Fibroblast of skin of abdomen (primary cell): Measurements from ENCODE around the gene ATPAF1.

ENCODE experiments used
- DNase-seq: peaks from one replicate; pipeline ENCODE4 v3.0.0-alpha.2; 2013

The ATPAF1 gene

DNA sequence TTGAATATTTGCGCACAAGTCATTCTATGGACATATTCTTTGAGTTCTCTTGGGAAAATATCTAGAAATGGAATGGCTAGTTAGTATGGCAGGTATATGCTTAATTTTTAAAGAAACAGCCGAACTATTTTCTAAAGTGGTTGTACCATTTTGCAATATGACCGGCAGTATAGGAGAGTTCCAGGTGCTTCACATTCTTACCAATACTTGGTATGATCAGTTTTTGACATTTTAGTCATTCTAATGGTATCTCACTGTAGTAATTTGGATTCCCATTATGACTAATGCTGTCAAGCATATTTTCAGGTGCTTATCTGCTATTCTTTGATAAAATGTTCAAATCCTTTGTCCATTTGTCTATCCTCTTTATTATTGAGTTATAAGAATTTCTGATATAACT lies 20.6 kb downstream of the ATPAF1 start:
- no peak for DNase-seq

DNA sequence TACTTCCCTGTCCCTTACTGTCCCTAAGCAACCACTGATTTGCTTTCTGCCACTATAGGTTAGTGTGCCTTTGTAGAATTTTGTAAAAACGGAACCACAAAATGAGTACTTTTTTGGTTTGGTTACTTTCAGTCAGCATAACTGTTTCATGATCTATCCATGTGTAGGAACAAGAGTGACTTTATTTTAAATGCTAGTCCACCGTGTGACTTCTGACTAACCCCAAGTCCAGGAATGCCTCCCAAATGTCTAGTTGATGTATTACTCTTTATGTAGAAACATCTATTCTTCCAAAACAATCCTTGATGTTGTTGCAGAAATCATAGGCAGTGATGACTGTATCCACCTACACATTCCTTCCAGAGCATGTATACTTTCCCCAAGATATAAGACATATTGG lies 21.3 kb downstream of the ATPAF1 start:
- peak; percentile 21 for DNase-seq

DNA sequence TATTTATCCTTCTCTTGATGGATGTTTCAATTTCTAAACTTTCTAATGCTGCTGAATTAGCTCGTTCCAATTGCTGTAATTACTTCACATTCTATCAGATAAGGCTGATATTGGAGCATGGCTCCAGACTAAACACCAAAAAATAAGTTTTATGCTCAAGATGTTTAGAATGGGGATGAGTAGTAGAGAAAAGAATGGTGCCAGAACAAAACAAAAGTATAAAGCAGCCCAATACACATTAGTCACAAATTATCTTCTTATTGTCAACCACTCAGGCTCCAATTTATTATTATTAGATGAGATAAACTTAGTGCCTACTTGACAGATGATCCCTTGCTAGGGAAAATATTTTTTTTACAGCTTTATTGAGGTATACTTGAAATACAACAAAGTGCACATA lies 21.8 kb downstream of the ATPAF1 start:
- DNase-seq, result no peak

DNA sequence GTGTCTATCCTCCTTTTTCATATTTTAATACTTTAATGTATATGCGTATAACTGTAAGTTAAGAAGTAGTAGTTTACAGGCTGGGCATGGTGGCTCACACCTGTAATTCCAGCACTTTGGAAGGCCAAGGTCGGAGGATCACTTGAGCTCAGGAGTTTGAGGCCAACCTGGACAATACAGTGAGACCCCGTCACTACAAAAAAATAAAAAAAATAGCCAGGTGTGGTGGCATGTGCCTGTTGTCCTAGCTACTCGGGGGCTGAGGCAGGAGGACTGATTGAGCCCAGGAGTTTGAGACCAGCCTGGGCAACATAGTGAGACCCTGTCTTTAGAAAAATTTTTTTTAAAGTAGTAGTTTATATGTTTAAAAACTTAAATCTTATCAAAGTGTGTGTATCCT lies 22.3 kb downstream of the ATPAF1 start:
- DNase-seq, result no peak

DNA sequence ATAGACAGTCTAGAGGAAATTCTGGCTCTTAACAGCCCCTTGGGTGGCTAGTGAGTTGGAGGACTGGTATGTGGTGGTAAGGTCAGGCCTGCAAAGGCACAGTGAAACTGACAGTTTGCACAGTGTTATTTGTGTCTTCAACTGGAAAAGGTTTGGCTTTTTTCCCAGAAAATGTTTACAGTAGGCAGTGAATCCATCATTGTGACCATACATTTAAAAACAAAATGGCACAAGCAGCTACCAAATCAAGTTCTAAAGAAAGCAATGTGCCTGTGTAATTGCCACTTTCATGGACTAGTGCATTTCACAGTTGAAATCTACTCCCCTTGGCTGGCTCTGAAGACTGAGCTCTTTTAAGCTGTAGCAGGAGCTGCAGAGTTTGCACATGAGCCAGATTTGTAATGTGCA lies 24.8 kb downstream of the ATPAF1 start:
- DNase-seq, result peak; percentile 89

DNA sequence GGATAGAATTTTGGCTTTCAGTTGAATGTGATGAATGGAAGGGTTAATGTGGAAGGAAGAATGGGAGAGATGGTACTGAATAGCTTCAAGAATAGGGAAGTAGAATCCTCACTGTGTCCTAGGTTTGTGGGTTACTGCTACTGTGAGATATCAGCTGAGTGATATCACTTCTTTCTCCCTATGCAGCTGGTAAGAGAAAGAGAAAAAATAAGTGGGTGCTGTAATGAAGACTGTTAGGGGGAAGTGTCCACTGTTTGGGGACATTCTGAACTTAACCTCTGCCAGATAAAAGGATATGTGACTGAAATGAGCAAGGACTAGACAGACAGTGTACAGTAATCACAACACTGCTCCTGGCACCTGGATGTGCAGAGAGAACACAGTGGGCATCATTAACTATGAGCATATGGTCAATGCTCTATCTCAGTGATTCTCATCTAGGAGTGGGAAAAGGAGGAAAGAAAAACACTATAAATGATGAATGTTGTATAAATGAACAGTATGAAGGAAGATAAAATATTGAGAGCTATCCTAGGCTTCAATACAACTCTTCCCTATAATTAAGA lies 26.0 kb downstream of the ATPAF1 start:
- no peak for DNase-seq

DNA sequence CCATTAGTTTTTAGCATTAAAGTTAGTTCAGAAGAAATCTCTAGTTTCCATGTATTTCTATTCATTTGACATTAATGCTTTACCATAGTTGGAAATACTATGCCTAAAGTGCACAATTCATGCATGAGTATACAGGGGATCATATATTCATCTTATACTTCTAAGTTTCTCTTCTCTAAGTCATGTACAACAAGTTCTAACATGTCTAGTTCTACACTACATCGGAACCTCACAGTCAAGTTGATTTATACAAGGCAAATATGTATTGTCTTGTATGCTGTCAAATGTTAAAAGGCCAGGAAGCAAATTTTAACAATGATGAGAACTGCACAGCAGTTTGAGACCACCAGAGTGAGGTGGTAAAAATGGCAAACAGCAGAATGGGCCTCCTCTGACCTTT lies 28.6 kb downstream of the ATPAF1 start:
- DNase-seq, result no peak

DNA sequence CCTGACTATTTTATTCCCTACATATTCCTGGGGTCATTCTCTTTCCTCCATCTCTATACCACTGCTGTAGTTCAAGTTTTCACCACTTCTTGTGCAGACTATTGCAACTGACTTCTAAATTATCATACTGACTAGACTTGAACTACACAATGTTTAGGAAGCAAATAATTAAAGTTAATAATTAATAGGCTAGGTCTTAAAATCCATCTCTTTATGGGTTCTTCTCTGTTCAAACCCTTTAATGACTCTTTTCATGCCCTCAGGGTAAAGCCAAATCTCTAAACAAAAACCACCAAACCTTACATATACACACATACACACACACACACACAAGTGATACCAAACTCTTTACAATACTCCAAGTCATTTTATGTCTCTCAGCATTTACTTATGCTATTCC lies 29.2 kb downstream of the ATPAF1 start:
- no peak for DNase-seq

DNA sequence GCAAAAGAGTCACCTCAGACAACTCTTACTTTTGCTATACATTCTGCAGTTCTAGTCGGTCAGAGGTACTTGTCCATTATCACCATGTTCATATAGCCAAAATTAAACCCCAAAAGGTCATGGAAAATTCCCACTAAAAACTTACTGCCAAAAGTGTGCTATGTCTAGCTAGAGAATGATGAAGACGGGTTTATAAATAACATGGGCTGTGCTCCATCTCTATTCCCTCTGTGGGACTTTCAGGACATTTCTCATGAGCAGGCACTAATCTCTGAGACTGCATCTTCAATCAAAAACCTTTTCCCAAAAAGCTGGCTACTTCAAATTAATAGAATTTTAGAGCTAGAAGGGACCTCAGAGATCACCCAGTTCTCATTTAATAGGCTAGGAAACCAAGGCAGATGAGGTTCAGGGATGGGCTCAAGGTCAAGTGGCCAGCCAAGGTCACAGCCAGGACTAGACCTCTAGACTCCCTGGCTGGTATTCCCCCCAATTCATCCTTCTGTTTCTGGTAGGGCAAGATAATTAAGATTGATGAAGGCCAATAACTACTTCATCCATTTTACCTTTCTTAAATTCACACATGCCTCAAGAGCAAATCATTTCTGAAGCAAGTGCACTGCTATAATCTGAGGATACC lies 30.6 kb downstream of the ATPAF1 start:
- no peak for DNase-seq

DNA sequence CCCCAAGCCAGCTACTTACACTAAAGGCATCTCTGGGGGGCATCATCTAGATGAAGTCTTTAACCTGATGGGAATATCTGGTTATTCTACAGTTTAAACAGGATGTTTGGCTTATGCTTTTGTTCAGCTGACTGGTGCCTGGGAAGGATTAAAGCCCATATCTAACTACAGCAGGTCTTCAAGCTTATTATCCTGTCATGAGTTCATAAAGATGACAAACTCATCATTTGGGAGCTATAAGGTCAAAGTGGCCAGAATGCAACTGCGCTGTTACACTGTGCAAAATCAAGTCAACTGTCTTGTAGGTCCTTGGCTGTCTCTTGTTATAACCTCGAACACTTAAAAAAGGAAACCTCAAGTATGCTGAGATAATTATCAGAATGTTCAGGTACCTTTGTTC lies 33.0 kb downstream of the ATPAF1 start:
- no peak for DNase-seq

DNA sequence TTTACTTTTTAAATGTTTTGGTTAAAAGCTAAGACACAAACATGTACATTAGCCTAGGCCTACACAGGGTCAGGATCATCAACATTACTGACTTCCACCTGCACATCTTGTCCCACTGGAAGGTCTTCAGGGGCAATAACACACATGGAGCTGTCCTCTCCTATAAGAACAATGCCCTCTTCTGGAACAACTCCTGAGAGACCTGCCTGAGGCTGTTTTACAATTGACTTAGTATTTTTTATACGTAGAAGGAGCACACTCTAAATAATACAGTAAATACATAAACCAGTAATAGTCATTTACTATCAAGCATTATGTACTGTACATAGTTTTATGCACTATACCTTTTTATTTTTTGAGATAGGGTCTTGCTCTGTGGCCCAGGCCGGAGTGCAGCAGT lies 37.4 kb downstream of the ATPAF1 start:
- no peak for DNase-seq

DNA sequence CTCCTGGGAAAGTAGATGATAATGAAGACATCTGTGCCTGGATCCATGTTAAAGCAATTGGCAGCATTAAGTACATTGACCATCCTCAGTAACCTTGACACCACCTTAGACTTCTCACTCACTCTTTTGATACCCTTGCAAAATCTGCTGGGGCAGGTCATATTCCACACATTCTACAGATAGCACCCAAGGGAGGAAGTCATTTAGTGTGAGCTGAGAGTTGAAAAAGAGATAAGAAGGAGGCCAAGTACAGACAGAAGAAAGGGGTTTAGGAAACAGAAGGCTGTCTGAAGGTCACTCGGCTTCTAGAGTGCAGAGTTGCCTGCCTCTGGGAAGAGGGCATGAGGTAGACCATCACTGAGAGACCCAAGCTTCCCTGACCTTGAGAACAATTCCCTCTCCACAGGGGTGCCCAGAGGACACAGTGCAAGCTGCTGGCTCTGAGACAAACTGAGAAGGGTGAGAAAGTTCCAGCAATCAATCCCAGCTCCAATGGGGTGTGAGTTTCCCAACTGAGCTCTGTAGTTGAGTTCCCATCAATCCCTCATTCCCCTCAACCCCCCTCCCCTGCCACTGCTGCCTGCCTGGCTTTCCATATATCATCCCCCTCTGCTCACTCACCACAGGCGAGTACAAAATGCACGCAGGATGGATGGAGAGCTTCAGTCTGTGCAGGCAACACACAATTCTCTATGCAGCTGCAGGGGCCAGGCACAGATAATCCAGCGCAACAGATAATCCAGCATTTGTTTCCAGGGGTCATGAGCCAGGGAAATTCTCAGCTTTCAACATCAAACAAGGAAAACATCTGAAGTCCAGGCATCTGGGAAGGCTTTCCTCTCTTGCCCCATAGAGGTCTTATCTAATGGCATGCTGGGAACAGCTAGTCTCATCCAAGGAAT lies 44.2 kb downstream of the ATPAF1 start:
- no peak for DNase-seq

DNA sequence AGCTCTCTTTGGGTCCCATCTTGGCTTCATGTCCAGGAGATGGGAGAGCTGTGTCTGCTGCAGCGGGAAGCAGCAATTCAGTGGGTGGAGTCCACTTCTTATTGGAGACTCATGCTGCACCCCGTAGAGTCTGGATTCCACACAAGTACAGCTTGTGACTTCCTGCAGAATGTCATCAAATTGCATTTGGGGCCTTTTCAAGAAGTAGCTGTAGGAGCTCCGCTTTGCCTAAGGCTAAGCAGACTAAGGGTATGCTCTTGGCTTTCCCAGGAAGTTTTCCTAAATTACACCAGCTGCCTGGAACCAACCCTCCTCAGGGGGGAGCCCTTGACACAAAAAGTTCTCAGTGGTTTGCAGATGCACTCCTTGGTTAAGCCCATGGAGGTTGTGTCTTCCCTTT lies 45.8 kb downstream of the ATPAF1 start:
- no peak for DNase-seq

DNA sequence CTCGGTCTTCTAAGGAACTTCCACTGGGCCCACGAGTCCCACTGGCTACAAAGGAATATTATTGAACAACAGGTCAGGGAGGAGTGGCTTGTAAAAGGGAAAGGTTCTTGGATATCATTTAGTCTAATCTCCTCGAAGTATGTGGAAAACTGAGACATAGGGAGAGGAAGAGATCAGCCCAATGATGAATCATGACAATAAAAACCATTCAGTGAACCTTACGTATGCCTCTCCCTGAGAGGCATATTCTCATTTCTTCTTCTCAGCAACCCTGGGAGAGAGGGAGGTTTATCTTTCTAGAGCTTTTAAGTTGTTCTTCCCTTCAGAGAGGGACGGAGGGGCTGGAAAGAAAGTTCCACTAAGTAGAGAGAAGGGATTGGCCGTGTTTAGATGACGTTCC lies 46.2 kb downstream of the ATPAF1 start:
- no peak for DNase-seq

DNA sequence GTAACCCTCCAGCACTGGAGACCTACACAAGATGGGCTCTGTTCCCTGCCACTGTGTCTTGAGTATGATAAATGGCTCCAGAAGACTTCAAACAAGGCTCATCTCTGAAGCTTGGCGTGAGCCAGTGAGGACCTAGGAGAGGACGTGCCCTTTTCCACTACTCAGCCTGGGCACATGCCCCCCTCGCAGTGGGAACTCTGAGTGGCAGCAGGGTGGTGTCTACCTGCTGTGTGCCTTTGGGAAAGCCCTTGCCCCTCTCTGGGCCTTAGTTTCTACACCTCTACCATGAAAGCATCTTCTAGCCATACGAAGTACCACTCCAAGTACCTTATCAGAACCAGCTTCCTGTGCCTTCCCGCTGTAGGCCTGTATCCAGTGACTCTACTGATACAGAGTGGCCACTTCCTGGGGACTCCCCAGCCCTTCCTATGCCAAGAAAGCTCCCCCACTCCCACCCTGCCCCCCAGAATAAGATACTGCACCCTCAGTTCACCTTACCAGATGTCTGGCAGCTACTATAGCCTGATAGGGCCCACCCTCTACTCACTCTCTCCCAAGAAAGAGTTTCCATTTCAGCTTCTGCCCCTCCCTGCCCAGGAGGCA lies 48.4 kb downstream of the ATPAF1 start:
- no peak for DNase-seq

DNA sequence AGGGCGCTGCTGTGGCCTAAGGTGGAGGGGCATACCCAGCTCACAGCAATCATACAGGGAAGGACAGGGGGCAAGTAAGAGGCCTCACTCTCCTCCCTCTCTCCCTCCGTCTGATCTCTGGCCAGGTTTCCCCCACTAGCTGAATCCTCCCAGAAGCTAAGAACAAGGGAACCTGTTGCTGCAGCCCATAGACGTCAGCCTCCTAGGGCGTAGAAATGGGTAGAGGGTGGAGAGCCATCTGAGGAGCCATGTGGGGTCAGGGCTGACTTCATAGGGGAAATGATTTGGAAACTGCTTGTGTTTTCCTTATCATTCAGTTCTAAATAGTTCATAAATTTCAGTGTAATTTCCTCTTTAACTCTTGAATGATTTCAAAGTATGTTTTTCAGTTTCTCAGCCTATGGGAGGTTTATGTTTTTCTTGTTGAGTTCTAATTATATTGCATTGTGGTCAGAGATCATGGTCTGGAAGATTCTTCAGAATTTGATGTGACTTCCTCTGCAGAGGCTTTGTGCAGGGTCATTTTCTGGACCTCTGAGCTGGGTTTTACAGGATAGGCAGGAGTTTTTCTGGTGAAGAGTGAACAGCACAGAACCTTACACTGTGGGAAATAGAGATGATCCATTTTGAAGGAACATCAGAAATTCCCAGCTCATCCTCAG lies 49.3 kb downstream of the ATPAF1 start:
- DNase-seq, result no peak

DNA sequence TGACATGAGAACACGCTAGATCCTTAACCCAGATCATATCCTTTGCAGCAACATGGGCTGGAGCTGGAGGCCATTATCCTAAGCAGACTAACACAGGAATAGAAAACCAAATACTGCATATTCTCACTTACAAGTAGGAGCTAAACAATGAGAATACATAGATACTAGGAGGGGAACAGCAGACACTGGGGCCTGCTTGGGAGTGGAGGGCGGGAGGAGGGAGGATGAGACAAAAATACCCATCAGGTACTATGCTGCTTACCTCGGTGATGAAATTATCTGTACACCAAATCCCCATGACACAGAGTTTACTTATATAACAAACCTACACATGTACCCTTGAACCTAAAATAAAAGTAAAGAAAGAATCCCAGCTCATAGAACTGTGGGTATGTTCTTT lies 50.3 kb downstream of the ATPAF1 start:
- DNase-seq, result no peak

DNA sequence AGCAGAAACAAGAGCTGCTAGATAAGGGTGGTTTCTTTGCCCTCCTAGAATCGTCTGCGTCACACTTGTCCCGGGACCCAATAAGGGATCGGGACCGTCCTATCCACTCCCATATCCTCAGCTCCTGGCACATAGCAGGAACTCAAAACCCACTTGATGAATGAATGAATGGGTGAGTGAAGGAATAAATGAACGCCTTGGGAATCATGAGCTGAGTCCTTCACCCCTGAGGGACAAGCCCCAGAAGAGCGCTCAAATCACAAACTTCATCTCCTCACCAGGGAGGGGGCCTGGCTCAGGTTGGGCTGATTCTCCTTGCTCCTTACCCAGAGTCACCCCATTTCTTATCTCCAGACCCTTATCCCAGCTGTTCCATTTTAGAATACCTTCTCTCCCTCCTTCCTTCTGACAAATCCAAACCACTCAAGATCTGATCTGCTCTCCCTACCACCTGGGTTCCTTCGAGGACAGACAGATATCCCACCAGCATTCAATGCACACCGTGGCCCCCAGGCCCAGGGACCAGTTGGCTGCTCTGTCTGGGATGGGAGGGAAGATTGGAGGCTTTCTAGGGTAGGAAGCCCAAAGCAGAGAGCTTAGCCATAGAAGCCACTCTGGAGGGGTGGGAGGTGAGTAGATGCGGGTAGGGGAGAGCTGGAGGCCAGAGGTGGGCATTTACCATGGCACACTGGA lies 50.9 kb downstream of the ATPAF1 start:
- no peak for DNase-seq

DNA sequence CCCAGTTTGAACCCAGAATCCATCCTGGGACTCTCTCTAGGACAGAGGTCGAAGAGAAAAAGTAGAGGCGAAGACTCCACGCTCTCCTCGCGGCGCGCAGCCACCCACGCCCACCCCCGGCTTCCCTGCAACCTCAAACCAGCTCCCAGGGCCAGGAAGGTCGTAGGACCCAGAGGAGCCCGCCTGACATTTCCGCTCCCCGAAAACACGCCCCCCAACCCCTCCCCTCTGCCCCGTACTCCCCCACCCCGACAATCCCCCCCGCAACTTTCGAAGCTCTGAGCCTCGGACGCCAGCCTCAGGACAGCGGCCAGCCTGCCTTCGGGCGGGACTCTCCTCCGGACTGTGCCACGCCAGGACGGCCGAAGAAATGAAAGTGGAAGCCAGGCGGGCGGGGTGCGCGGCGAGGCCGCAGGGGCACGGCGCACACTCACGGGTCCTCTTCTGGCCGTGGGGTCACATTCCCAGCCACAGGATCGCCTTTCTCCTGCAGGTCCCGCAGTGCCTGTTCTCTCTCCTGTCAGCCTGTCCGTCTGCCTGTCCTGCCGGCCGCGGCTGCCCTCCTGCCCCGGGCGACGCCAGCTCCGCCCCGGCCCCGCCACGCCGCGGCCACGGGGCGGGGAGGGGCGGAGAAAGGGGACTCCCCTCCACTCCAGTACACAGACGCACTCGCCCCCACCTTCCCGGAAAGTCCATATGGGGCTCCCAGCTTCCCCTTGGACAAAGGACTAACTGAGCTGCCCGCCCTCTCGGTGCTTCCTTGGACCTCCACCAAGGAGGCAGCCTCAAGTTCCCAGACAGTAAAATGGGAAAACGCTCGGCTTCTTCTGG lies 51.7 kb downstream of the ATPAF1 start, which contains the start of gene MOB3C:
MOB3C (minus strand) TSS at position 535 of the 831 bp plus-strand sequence. CDS start 3,490 bp downstream, outside the sequence.
- peak; percentile 80 for DNase-seq

DNA sequence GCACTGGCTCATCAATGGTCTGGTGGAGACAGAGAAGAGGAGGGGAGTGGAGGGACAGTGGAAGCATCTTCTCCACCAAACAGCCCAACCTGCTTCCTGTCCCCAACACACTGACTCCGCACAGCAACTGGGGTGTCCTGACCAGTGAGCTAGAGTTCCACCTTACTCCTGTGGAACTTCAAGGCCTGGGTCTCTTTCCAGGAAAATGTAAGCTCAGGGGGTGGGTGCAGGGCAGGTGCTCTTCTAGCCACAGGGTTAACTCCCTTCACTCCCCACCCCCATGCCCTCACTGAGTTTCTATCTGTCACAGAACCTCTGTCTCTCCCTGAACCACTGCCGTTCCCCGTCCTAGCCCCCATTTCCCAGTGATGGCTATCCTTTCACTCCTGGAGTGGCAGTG lies 52.4 kb downstream of the ATPAF1 start:
- no peak for DNase-seq

DNA sequence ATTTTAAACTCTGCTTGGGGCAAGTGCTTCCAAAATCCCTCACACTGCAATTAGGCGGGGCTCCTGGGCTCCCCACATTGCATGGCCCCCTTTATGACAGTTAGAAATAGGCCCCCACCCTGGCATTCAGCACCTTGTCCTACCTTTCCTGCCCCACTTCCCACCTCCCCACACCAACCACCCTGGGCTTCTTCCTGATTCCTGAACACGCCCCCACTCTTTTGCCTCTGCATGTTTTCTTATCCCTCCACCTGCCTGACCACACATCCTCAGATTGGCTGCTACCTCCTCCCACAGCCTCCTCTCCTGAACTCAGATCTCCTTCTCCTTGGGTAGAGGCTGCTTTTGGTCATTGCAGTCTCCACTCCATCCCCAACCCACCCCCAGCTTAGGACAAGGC lies 53.1 kb downstream of the ATPAF1 start:
- DNase-seq, result no peak
